ENCODE results near the gene TYW3.

TYW3 gene

DNA sequence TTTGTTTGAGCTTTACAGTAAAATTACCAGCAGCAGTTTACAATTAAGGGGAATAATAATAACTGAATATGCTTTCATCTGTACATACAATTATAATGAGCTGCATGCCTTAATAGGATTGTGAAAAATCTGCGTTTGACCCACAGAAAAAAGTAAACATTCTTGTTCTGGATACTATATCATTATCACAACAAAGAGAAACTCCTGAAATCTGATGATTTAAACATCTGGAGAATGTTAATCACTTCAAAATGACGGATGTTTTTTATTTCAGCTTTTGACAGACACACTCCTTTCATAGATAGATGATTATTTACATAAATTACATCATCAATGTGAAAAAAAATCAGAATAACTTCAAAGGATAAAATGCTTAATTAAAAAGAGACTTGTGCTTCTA lies 58.5 kb downstream of the TYW3 start:
- no peak for DNase-seq

DNA sequence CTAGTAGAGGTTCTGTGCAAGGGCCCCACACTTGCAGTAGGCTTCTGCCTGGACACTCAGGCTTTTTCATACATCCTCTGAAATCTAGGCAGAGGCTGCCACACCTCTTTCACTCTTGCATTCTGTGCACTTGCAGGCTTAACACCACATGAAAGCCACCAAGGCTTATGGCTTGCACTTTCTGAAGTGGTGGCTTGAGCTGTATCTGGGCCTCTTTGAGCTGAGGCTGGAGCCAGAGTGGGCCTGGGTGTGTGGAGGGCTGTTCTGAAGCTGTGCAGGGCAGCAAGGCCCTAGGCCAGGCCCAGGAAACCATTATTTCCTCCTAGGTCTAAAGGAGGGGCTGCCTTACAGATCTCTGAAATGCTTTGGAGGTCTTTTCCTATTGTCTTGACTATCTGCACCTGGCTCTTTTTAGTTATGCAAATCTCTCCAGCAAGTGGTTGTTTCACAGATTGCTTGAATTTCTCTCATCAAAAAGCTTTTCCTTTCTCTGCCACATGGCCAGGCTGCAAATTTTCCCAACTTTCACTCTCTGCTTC lies 66.2 kb downstream of the TYW3 start:
- DNase-seq: no peak

DNA sequence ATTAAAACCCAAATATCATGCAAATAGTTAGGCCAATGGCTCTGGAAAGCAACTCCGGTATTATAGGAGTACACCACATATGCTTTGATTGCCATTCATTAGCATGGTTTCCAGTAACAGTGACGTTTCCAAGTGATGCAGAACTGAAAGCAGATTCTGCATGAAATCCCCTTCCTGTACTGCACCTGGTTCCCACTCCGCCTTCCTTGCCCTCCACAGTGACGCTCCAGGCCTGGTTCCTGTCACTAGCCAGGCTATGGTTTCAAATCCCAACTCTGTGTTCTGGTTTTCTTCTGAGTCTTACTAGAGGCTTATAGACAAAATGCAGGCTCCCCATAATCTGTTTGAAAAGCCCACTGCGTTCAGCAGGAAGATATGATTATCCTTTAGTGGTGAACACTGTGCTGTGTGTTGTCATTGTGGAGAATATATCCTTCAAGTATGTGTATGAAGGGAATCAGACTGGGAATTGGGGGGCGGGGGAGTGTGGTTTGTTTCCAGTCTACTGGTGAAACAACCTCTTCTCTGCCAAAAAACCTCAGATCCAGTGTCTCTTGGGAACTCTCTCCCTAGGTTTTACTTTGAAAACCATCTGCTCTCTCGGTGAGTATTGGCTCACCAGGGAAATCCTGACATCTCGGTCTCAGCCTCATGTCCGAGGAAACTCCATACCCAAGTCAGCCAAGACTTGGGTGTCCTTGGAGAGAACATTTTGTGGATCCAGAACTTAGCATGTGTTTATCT lies 78.7 kb downstream of the TYW3 start:
- no peak for DNase-seq

DNA sequence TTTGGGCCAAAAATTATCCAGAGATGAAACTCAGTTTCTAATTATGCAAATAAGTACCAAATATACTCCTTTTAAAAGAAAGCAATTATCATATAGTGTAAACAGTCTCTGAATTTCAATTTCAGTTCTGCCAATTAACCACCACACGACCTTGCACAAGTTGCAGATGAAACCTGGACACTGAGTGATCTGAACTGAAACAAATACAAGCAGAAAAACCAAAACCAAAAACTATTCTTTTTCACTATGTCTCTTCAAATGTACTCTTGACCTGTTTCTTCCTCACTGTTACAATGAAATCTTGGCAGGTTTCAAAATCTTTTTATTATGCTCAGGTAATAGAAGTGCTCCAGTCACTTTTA lies 79.2 kb downstream of the TYW3 start:
- DNase-seq: no peak
